ENCODE data around the gene SLC9A3.

The SLC9A3 gene

GRCh38 chr5:440401-441201, 83.6 kb downstream of the SLC9A3 start:
- no peak for DNase-seq

DNA sequence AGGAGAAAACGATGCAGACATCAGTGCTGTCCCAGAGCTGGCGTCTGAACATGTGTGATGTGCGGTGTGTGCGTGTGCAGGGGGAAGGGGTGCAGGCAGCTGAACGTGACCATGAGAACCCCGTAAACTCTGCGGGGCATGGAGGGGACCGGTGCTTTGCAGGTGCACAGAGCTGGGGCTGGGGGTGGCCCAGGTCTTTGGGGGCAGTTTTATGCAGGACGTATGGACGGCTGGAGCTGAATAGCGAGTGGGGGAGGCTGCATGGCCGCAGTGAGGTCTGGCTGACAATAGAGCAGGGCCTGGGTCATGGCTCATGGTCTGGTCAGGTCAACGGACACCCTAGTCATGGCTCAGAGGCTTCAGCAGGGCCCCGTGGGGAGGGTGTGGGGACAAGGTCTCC, 84.6 kb downstream of the SLC9A3 start:
- DNase-seq = no peak

DNA sequence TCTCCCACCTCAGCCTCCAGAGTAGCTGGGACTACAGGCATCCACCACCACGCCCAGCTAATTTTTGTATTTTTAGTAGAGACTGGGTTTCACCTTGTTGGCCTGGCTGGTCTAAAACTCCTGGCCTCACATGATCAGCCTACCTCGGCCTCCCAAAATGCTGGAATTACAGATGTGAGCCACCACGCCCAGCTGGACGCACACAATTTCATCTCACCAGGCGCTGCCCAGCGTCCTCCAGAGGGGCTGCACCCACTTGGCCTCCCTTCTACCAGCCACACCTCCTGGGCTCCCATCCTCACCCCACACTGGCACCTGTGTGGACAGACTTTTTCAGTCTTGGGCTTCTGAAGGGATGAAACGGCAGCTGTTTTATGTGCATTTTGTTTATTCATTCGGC, 85.1 kb downstream of the SLC9A3 start:
- DNase-seq = no peak

GRCh38 chr5:438481-438981, 85.7 kb downstream of the SLC9A3 start:
- no peak for DNase-seq

DNA sequence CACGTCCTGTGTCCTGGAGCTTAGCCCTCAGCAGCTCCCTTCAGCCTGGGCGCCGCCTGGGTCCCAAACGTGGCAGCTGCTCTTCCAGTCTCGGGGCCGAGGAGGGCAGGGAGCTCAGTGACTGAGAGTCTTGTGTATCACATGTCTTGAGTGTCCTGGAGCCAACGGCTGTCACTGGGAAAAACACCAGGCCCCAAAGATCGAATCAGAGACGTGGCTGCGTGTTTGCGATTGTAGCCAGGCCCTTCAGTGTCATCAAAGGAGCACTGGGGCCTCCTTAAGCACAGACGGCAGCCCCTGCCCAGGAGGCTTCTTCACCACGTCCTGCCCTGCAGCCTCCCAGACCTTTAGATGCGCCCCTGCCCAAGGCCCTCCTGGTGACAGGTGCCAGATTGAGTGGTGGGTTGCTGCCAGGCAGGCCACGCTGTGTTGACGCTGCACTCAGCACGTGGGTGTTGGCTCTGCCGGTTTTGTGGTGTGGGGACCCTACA, 86.9 kb downstream of the SLC9A3 start:
- DNase-seq = no peak

DNA sequence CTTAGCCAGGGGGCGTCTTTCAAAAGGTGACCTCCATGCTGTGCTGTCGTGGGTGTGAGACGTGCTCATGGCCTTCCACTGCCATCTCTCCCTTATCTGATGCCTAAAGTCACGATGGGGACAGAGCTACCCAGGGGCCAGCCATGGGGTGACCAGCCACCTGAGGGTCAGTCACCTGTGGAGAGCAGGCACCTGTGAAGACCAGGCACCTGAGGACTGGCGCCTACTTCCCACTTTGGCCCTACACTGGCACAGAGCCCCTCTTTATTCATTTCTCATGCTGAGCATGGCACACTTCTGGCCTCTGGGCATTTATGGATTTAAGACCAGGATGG, 87.6 kb downstream of the SLC9A3 start:
- no peak for DNase-seq

GRCh38 chr5:435961-436640, 88.1 kb downstream of the SLC9A3 start:
- peak; percentile 39 for DNase-seq

- no peak for DNase-seq
Observed at GRCh38 chr5:435156-435790, 89.0 kb downstream of the SLC9A3 start.

DNA sequence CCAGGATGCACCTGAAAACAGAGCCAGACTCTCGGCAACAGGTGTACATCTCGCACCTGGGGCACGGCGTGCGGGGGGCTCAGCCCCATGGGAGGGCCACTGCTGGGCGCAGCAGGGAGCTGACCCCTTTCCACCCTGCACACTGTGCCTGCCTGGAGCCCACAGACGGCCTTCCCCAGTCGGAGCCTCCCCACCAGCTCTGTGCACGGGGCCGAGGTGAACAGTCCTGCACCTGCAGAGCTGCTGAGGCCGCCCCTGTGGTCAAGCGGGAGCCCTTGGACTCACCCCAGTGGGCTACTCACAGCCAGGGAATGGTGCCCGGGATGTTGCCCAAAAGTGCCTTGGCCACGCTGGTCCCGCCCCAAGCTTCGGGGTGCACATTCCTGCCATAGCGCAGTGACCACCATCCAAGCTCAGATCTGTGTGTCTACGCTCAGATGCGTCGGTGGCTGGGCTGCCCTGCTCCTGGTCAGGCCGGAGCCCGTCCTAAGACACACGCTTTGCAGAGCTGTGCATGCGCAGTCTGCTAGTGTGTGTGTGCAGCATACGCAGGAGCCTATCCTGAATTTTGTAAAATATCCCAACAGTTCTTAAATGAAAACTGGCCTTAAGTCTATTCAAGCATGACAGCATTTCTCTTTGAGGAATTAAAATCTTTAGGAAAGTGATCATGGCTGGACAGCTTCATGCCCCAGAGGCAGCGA, 89.7 kb downstream of the SLC9A3 start:
- DNase-seq = no peak

- no peak for DNase-seq
Observed at GRCh38 chr5:433836-434235, 90.4 kb downstream of the SLC9A3 start.

DNA sequence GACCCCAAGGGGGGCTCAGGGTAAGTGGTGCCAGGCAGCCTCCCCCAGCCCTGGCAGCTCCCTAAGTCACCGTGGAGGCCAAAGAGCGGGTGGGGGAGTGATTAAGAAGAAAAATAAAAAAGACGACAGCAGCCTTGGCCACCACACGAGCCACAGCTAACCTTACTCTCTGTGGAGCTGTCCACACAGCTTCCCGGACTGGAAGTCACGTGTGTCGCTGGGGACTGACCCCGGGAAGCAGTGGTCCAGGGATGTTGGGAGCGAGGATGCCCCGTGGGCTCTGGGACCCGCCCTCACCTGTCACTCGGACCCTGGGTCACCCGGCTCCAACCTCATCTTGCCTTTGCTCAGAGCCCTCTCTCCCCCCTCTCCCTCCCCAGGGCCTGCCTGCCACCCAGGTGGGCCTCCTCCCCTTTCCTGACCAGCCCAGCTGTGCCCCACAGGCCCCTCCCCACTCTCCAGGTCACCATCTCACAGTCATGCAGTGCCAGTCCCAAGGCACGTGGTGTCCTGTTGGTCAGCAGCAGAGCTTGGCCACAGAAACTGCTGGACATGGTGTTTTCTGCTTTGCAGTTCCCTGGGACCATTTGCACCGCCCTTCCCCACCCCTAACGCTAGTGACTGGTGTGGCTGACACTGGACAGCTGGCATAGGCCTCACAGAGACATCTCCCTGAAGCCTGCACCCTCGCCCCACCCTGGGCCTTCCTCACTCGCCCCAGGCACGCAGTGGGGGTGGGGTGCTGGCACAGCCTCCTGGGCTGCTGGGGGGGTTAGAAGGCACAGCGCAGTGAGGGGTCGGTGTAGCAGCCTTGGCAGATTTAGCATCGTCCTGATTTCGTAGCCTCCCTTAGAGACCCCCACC, 91.1 kb downstream of the SLC9A3 start:
- no peak for DNase-seq

- DNase-seq = no peak
Observed at GRCh38 chr5:432201-432927, 91.9 kb downstream of the SLC9A3 start.

GRCh38 chr5:431711-432050, 92.6 kb downstream of the SLC9A3 start:
- DNase-seq = no peak

DNA sequence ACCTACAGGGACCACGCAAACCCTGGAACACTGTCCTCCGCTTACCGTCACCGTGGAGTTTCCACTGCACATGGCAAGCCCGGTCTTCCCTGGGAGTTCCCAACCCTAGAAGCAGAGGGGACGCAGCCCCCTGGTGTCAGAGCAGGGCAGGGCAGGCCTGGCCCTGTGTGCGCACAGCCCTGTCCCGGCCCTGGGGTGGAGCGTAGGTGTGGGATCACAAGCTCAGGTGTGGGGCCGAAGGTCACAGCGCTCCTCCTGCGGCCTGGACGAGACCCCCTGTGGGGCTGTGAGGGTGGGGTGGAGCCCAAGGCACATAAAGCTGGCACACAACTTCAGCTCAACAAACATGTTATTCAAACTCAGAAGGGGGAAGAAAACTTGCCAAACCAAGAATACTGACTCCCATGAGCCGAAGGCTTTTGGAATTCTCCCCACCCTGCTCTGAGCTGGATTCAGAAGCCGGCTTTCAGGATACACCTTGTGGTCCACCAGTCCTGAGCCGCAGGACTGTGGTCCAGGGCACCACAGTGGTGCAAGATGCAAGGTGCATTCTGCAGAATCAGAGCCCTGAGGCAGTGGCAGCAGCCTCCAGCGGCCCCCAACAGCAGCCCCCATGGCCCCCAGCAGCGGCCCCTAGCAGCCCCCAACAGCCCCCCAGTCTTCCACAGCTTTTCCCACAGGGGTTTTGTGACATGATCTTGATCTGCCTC, 93.1 kb downstream of the SLC9A3 start:
- peak; percentile 59 for DNase-seq

DNA sequence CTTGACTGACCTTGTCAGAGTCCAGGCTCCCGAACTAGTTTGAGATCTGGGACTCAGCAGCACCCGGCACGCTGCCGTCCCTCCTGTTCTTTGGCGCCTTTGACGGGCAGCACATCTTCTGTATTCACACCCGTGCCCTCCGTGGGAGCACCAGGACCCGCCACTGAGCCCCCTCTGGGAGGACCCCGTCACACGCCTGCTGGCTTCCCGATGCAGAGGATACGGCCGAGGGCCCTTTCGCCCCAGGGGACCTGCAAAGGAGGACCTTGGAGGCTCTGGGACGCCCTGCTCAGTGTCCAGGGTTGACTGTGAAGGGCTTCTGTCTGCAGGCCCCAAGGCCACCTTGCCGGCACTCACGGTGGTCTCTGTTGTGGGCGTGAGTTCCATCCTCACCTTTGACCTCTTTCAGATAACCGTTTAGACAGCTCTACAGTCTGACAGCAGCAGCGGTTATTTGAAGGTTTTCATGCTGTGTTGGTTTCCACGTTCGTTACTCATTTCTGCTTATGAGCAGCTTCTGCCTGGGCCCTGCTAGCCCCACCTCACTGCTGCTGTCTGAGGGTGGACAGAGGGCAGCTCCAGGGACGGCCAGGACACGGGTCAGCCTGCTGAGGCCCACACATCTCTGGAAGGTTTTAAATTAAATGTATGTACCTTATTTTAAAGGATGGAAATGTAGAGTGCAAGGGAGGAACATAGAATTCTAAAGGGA, 93.9 kb downstream of the SLC9A3 start:
- no peak for DNase-seq

DNA sequence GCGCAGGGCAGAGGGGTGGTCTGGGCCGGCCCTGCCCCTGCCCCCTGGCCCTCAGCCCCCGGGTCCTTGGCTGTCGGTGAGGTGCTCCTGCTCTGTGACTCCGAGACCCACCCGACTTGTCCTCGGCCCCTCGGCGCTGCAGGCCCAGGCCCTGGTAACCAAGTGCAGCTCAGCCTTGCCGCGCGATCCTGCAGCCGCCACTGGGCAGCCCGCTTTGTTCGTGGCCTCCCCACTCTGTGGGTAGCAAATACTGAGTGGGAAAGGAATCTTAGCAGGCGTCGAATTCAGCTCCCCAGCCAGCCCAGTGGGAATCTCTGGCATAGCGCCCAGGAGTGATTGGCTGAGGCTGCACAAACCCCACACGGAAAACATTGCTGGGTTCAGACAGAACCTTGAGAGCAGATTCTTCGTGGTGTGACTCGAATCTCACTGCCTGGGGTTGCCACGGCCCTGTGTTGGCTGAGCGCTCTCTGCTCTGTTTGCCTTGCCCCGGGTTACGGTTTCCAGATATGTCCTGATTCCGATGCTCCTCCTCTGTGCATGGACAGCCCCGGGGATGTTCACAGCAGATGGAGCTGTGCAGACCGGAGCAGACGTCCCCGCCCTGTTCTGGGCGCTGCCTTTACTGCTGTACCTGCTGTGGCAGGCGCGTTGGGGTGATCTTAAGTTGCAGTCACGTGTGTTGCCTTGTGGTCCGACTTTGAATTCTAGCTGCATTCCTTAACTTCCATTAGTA, 94.6 kb downstream of the SLC9A3 start:
- DNase-seq = peak; percentile 86

DNA sequence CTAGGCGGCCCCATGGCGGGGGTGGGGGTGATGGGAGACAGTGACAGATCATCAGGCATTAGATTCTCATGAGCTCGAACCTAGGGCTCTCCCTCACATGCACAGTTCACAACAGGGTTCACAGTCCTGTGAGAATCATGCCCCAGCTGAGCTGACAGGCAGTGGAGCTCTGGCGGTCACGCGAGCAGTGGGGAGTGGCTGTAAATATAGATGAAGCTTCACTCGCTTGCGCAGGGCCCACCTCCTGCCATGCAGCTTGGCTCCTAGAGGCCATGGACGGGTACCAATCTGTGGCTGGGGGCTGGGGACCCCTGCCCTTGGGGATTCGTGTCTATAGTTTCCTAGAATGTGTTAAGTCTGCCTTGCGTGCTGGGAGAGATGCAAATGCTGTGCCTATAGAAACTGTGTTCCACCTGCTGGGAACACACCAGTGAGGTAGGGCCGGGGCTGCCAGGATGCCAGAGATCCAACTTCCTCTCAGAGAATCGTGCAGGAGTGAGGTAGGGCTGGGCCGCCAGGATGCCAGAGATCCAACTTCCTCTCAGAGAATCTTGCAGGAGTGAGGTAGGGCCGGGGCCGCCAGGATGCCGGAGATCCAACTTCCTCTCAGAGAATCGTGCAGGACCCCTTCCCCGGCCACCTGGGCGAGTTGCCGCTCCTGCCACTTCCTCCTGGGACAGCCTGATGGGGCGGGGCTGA, 95.3 kb downstream of the SLC9A3 start:
- DNase-seq = no peak

DNA sequence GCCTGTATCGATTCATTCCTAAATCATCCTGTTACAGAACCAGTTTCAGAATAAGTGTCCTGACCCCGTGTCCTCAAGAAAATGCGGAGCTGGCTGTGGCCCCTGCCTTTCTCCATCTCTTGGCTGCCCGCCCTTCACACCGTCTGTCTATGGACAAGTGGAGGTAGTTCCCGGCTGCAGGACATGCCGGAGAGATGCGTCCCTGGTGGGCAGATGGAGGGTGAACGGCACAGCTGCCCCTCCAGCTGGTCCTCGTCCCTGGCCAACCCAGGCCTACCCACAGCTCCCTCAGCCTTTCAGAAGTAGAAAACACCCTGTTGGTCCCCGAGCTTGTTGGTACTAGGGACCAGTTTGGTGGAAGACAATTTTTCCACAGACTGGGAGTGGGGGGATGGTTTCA, 96.0 kb downstream of the SLC9A3 start:
- no peak for DNase-seq
